HG02798 (cell line): Measurements from ENCODE around the gene UNC79.

Source experiments
- ATAC-seq: cut with Tn5 transposase; IDR thresholded peaks from one replicate; pipeline ENCODE4 v1.9.1; 2021; ENCODE audit warnings: mild to moderate bottlenecking; ENCODE audit not compliant: unreplicated experiment, poor library complexity

Gene UNC79

DNA sequence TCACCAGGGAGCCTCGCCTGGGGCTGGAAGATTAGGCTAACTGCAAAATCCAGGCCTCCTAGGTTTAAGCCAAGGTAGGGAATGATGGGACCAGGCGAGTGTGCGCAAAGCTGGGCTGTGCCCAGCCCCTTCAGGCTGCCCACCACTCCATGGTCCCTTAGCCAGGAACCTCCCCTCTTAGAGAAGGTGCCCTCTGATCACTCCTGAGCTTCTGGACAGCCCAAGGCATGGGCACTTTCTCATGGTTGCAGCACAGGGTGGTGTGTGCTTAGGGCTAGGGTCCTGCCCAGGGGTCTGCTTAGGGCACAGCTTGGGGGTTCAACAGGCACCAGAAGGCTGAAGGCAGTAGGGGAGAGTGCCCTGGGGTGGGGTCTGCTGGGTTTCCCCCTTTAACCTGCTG is 288.5 kb downstream of the UNC79 start:
- no peak for ATAC-seq

GRCh38 chr14:93720076-93720815 is 289.5 kb downstream of the UNC79 start:
- ATAC-seq = no peak

DNA sequence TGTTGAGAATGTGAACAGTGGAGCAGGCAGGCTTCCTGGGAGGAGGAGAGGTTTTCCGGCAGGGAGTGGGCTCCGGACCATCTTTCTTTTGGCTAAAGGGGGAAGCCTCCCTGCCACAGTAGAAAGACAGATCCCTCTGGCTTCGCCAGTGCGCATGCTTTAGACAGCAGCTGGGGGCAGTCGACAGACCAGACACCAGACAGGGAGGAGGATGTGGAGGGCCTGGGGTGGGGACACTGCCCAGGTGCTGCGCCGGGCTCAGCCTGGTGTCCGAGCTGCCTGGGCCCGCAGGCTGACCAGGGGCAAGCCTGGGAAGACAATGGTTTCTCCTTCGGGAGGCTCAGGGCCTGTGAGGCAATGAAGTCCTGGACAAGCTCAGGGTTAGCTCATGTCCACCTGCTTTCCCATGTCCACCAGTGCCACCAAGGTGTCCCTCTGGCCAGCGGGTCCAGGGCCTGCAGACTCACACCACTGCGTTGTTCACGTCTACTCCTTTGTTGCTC is 290.3 kb downstream of the UNC79 start:
- ATAC-seq = no peak

GRCh38 chr14:93723001-93723400 is 292.3 kb downstream of the UNC79 start:
- no peak for ATAC-seq

DNA sequence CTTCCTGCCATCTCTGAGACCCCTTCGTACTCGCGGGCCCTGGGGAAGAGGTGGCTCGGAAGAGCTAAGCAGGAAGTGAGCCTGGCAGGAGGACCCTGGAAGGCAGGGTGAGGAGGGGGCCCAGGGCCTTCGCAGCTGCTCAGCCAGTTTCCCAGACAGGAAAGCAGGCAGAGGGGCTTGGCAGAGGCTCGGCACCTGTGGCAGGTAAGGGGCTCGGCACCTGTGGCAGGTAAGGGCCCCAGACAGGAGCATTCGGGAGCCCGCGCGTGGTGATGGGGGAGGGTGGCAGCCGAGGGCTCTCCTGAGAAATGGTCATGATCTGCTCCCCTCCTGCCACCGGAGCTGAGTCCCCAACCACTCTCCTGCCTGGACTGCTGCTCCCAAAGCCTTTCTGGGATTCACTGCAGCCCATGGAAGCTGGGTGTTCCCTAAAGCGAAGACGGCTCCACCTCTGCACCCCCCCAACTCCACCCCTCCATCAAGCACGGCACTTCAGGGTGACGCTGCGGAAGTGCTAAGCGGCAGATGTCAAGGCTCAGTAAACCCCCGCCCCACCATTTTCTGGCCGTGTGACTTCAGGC is 294.4 kb downstream of the UNC79 start:
- no peak for ATAC-seq

DNA sequence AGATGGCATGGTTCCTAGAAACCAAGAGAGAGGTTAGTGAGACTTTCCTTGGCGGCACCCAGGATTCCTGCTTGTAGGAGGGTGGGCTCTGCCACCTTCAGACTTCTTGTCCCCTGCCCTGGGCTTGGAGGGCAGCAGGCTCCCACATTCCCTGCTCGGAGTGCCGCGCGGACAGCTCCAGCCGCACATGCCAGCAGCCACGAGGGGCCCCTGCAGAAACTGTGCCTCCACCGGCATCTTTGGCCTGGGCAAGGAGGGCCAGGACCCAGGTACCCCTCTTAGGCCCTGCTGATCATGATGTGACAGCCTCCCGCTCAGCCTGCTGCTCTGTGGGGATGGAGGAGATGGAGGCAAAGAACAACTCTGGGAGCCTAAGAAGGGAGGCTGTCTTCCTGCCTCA is 295.3 kb downstream of the UNC79 start:
- ATAC-seq = no peak

- no peak for ATAC-seq
These were observed 296.5 kb downstream of the UNC79 start for GRCh38 chr14:93727039-93727740.

- ATAC-seq = no peak
These were observed 297.3 kb downstream of the UNC79 start for GRCh38 chr14:93727917-93728650.

DNA sequence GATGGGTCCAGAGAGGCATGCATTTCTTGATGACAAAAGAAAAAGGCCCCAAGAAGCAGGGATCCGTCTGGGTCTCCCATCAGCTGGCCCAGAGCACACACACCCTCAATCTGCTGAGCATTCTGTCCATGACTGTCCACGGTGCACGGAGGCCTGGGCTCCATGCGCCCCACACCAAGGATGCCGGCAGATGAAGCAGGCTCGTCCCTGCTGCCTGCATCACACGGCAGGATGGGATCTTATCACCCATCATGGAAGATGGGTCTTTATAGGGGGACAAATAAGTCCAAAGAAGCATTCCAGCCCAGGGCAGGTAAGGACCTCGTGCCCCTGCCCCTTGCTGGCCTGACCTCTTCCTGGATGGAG is 297.9 kb downstream of the UNC79 start:
- no peak for ATAC-seq

GRCh38 chr14:93729993-93730392 is 299.3 kb downstream of the UNC79 start:
- ATAC-seq = no peak

DNA sequence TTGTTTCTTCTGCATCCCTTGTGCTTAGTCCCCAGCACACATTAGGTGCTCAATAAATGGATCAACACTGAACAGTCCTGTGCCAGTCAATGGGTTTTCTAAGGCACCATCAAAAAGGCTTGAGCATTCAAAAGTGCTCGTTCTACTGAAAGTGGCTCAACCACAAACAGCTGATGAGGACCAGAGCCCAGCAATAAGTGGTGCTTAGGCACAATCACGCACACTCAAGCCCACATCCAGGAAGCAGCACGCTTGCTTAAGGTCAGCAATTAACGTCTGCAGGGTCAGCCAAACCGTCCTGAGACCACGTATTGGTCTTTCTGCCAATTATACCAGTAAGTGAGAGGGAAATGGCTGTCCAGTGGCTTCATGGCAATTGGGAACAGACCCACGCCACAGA is 301.0 kb downstream of the UNC79 start:
- ATAC-seq = no peak

GRCh38 chr14:93732524-93732923 is 301.8 kb downstream of the UNC79 start:
- no peak for ATAC-seq

- no peak for ATAC-seq
These were observed 302.5 kb downstream of the UNC79 start for GRCh38 chr14:93733231-93733630.

DNA sequence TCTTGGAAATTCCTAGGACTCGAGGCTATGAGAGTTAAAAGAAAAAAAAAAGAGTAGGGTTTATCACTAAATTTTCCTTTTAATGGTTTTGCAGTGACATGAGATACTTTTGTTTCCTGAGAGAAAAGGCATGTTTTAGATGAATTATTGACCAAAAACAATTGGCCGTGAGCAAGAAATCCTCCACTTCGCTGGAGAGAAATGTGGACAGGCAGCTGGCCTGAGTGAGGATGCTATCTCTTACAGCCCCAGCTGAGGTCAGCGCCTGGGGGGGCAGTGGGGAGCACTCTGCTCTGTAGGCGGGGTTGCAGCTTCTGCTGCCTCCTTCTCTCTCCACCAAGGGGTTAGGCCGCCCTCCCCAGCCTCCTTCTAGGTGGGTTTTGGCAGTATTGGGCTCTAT is 302.9 kb downstream of the UNC79 start:
- no peak for ATAC-seq

DNA sequence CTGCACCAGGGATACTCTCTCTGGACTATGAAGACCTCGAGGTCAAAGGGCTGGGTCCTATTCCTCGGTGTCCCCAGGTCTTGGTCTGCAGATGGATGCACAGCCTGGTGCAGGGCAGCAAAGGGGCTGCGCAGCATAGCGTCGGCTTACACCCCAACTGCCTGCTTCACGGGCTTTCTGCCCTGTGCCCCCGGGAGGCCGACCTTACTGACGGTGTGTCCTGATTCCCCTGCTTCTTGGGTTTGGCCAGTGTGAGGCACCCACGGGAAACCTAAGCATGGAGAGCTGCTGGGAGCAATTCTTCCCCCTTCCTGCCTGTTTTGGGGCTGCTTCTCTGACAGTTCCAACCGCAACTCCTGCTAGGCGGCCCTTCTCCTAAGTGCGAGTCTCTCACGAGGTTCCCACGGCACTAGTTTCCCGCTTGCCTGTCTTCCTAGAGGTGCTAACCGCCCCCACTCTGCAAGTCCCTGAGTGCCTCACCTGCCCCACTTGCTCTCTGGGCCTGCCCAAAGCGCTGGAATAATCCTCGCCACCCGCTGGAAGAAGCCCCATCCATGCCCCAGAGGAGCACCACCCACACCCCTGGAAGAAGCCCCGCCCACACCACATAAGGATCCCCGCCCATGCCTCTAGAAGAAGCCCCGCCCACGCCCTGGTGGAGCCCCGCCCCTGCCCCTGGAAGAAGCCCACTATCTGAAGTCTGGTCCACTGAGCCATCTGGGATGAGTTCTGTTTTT is 303.5 kb downstream of the UNC79 start:
- no peak for ATAC-seq

DNA sequence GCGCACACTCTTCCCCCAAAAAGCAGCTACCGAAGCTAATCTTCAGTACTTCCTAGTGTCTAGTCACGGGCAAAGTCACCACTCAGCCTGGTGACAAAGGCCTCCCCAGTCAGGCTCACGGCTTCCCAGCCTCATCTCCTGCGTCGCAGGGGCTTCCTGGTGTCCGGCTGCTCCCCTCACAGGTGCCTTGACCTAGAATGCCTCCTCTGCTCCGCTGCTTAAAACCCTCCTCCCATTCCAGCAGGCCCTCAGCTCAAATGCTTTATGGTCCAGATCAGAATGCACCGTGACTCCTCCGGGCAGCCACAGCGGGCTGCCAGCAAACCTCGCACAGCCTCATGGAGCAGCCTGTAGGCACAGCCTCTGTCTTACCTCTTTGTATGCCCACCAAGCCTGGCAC is 304.5 kb downstream of the UNC79 start:
- no peak for ATAC-seq

DNA sequence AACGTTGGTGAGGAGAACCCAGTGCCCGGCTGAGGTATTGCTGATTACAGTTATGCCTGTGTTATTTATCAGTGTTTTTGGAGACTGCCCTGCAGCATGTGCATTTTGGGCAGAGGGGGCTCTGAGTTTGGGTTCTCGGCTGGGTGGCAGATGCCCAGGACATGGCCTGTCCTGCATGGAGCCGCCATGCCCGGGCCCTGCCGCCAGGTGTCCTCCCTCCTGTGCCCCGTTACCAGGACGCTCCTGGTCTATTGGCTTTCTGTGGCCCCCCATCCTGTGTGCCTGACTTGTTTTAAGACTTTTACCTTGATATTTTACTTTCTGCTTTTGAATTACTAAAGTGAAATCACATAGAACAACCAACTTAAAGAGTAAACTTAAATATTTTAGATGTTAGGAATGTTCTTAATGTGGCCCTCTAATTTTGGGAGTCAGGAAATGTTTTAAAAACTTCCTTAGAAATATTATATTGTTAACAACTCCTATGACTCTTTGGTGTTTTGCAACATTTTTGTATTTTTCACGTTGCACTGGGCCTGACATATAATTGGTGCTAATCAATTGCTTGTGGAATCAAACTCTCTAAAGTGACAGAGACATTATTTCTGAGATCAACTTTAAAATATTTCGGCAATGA is 305.8 kb downstream of the UNC79 start:
- ATAC-seq = no peak

- no peak for ATAC-seq
These were observed 306.9 kb downstream of the UNC79 start for GRCh38 chr14:93737634-93738033.

GRCh38 chr14:93741556-93742230 is 311.0 kb downstream of the UNC79 start:
- ATAC-seq = no peak
